Esophagus squamous epithelium (tissue), 5 donors: Measurements from ENCODE around the gene C2CD4C. TPM values are rescaled to one million over a fixed set of nuclear protein-coding genes. Genes with fewer than 3 reads are reported as not detected.
"Not testable (repeated sequence)": the region's sequence is repeated elsewhere in the genome, so short reads cannot be mapped to it uniquely, and the experiment has no call there.

Source experiments
- DNase-seq: peaks from one replicate; lab custom pipeline; 2025; lab: John Stamatoyannopoulos, UW
- H3K27ac ChIP-seq, 4 donors: fragments of 200-600 bp; sonication (generic); one replicate each; pipeline ENCODE4 v1.5.1; 2016 to 2019; ENCODE audit warnings: mild to moderate bottlenecking in 1 of 4
- H3K27me3 ChIP-seq, 4 donors: fragments of 200-600 bp; sonication (generic); 1 replicate in 3 of 4; 2 replicates in 1 of 4; pipeline versions ENCODE4 v1.5.1 to v1.6.0; 2017 to 2021; ENCODE audit warnings: antibody characterized with exemption in 1 of 4
- H3K36me3 ChIP-seq, 3 donors: fragments of 200-600 bp; sonication (generic); one replicate each; pipeline ENCODE4 v1.5.1; 2016 to 2019
- H3K4me1 ChIP-seq, 3 donors: fragments of 200-600 bp; sonication (generic); one replicate each; pipeline ENCODE4 v1.5.1; 2017 to 2019
- H3K4me3 ChIP-seq, 4 donors: fragments of 200-600 bp; sonication (generic); 1 replicate in 3 of 4; 2 replicates in 1 of 4; pipeline ENCODE4 v1.5.1; 2016 to 2019; ENCODE audit warnings: mild to moderate bottlenecking in 2 of 4, moderate library complexity in 1 of 4
- H3K9me3 ChIP-seq, 3 donors: fragments of 200-600 bp; sonication (generic); one replicate each; pipeline ENCODE4 v1.5.1; 2016 to 2019
- POLR2A ChIP-seq, 4 donors: fragments of 450-650 bp; IDR thresholded peaks; one replicate each; pipeline ENCODE4 v1.6.1; 2017; ENCODE audit warnings: antibody characterized with exemption in 4 of 4, mild to moderate bottlenecking in 4 of 4, moderate library complexity in 3 of 4
- WGBS, 2 donors: methylation state at CpG; one replicate each; pipeline ENCODE4 v1.1.5; 2018; 5-methylcytosine and 5-hydroxymethylcytosine counted together
- intact Hi-C: fragments of 100-400 bp; cut with DNase I; formaldehyde crosslinking; loops from one replicate; pipeline ENCODE4 v1.15.0; 2022
- total RNA-seq, 4 donors: library from RNA; depleted of rRNA; stranded (reverse); fragments of >200 nt; gene quantifications; one replicate each; pipeline ENCODE4 v1.1.0, GENCODE V29; 2016
- TF ChIP-seq, protein P1 (sequence below), 6 experiments: fragments of 450-650 bp in 4 of 6; fragments of 200-600 bp in 2 of 6; sonication (generic) in 2 of 6; IDR thresholded peaks; one replicate each; pipeline ENCODE4 v1.5.1; 2016 to 2019; ENCODE audit warnings: antibody characterized with exemption in 6 of 6, mild to moderate bottlenecking in 4 of 6, moderate library complexity in 4 of 6
- donor health status: DM: yes; HTN: yes; CAD: no.

Gene C2CD4C
- total RNA-seq, 4 donors from 2014 or later = 0.15 to 1.1 (median 0.45) TPM

DNA sequence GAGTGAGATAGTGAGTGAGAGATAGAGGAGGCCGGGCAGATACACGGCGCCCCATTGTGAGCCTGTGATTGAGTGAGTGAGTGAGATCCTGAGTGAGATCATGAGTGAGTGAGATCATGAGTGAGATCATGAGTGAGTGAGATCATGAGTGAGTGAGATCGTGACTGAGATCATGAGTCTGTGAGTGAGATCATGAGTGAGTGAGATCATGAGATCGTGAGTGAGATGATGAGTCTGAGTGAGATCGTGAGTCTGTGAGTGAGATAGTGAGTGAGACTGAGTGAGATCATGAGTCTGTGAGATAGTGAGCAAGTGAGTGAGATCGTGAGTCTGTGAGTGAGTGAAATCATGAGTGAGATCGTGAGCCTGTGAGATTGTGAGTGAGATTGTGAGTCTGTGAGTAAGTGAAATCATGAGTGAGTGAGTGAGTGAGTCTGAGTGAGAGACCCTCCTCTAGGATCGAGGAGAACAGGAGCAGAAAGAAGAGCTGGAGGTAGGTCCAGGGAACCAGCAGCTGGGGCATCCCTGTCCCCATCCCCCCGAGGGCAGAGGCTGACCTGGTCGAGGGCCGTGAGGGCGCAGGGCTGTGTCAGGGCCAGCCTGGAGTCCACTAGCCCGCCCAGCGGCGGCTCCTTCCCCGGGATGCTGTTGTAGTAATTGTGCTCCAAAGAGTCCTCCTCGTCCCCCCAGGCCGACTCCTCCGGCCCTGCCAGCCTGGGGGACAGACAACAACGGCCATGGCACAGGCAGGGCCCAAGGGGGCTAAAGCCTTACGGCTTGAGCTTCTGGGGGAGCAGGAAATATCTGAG, 25.4 kb upstream of the C2CD4C start:
- intact Hi-C loops = no loop called here
- WGBS, 2 donors = 85 to 87% methylated on average over 10 to 13 of the region's 22 CpGs

DNA sequence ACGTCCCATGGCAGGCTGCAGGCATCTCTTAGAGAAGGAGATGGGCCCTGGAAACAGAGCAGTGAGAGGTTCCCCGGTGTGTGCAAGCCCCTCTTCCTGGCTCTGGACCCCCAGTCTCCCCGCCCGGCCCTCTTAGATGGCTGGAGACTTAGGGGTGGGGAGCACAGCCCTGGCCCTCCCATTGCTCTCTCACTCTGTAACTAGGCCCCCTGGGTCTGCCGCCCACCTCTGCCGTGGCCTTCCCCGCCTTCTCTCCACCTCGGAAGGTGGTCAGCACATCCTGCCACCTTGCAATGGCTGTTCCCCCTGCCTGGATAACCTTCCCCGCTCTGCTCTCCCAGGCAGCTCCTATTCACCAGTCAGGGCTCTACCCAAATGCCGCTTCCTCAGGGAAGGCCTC, 21.8 kb upstream of the C2CD4C start:
- H3K4me3 ChIP-seq = no peak overlapping the region
- no peaks in the 10 kb centered on the region for H3K9me3 ChIP-seq
- DNase-seq = no peak
- 96 to 98% methylated on average over 7 to 10 of the region's 10 CpGs for WGBS, 2 donors
- no peaks in the 10 kb centered on the region for H3K36me3 ChIP-seq
- no peak overlapping the region for H3K27ac ChIP-seq
- H3K27me3 ChIP-seq = peaks cover 0 to 7% (median 0%) of the 10 kb centered on the region in 4 donors
- intact Hi-C loops = no loop called here
- no peak for TF ChIP-seq POLR2A (IDR thresholded peaks at IDR 0.05)
- TF ChIP-seq, protein P1, sequence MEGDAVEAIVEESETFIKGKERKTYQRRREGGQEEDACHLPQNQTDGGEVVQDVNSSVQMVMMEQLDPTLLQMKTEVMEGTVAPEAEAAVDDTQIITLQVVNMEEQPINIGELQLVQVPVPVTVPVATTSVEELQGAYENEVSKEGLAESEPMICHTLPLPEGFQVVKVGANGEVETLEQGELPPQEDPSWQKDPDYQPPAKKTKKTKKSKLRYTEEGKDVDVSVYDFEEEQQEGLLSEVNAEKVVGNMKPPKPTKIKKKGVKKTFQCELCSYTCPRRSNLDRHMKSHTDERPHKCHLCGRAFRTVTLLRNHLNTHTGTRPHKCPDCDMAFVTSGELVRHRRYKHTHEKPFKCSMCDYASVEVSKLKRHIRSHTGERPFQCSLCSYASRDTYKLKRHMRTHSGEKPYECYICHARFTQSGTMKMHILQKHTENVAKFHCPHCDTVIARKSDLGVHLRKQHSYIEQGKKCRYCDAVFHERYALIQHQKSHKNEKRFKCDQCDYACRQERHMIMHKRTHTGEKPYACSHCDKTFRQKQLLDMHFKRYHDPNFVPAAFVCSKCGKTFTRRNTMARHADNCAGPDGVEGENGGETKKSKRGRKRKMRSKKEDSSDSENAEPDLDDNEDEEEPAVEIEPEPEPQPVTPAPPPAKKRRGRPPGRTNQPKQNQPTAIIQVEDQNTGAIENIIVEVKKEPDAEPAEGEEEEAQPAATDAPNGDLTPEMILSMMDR (IDR thresholded peaks at IDR 0.05) = no peak
- H3K4me1 ChIP-seq = no peaks in the 10 kb centered on the region

More for the DNA sequence above, 25.4 kb upstream of the C2CD4C start:
- no peak overlapping the region for H3K4me3 ChIP-seq
- no peak overlapping the region for H3K27ac ChIP-seq
- no peaks in the 10 kb centered on the region for H3K4me1 ChIP-seq
- TF ChIP-seq POLR2A (IDR thresholded peaks at IDR 0.05) = no peak
- TF ChIP-seq, protein P1 (IDR thresholded peaks at IDR 0.05) = no peak
- H3K27me3 ChIP-seq = peaks cover 0 to 34% (median 0%) of the 10 kb centered on the region in 4 donors
- no peak for DNase-seq
- H3K36me3 ChIP-seq = no peaks in the 10 kb centered on the region
- no peaks in the 10 kb centered on the region for H3K9me3 ChIP-seq

DNA sequence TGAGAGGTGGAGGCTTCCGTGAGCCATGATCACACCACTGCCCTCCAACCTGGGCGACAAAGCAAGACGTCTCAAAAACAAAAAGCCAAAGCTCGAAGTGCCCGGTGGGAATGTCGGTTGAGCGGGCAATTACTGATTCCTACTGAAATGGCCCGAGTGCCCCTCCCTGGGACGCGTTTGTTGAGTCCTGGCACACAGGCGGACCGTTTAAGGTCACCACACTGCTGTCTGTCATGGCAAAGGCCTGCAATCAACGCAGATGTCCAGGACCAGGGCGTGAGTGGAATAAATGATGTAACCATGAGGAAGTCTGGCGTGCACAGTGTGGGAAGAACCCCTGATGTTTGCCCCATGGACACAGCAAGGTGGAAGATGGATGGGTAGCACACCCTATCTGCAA, 19.2 kb upstream of the C2CD4C start:
- no peak overlapping the region for H3K4me3 ChIP-seq
- DNase-seq = no peak
- H3K4me1 ChIP-seq = no peaks in the 10 kb centered on the region
- 89 to 96% methylated on average over 10 to 13 of the region's 15 CpGs for WGBS, 2 donors
- H3K9me3 ChIP-seq = no peaks in the 10 kb centered on the region
- H3K36me3 ChIP-seq = no peaks in the 10 kb centered on the region
- peaks cover 0 to 14% (median 0%) of the 10 kb centered on the region in 4 donors for H3K27me3 ChIP-seq
- intact Hi-C loops = no loop called here
- no peak overlapping the region for H3K27ac ChIP-seq
- TF ChIP-seq, protein P1 (IDR thresholded peaks at IDR 0.05) = no peak
- TF ChIP-seq POLR2A (IDR thresholded peaks at IDR 0.05) = no peak

DNA sequence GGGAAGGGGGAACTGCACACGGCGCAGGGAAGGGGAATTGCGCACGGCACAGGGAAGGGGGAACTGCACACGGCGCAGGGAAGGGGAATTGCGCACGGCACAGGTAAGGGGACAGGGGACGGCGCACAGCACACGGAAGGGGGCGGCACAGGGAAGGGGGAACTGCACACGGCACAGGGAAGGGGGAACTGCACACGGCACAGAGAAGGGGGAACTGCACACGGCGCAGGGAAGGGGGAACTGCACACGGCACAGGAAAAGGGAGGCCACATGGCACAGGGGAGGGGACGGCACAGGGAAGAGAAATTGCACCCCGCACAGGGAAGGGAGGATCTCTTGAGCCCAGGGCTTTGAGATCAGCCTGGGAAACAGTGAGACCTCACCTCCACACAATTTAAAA, 18.7 kb upstream of the C2CD4C start:
- H3K4me1 ChIP-seq, DNase-seq, H3K36me3 ChIP-seq, H3K4me3 ChIP-seq, H3K9me3 ChIP-seq, intact Hi-C loops, H3K27ac ChIP-seq: not testable (repeated sequence)
- 74 to 75% methylated on average over 19 of the region's 19 CpGs for WGBS, 2 donors
- H3K27me3 ChIP-seq = peaks cover 0 to 14% (median 0%) of the 10 kb centered on the region in 4 donors

DNA sequence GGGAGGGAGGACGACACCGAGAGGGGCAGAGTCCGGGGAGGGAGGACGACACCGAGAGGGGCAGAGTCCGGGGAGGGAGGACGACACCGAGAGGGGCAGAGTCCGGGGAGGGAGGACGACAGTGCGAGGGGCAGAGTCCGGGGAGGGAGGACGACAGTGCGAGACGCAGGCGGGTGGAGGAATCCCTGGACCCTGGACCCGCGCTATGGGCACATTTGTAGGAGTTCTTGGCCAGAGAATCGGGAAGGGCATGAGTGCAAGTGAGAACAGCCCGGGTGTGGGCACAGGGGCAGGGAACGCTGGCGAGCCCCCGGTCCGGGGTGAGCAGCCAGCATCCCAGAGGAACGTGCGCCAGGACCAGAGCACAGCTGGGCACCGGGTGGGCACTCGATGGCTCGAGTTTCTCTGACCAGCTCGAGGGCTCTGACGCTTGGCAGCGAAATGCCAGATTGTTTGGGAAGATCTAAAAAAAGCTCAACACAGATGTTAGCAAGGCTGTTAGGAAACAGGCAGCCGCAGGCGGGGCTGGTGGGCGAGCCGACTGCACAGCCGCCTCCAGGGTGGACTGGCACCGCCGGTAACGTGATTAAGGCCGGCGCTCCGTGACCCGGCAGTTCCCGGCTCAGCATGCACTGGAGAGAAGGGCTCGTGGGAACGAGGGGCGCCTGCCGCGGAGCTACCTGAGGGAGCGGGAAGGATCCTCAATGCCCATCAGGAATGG, 17.9 kb upstream of the C2CD4C start:
- no peak for TF ChIP-seq POLR2A (IDR thresholded peaks at IDR 0.05)
- TF ChIP-seq, protein P1 (IDR thresholded peaks at IDR 0.05) = no peak
- Histone ChIP-seq H3K9me3 (no peaks in the 10 kb centered on the region), H3K4me3 (no peak overlapping the region), H3K27ac (no peak overlapping the region), H3K4me1 (no peaks in the 10 kb centered on the region), H3K27me3 (peaks cover 0 to 14% (median 0%) of the 10 kb centered on the region in 4 donors), H3K36me3 (no peaks in the 10 kb centered on the region)
- intact Hi-C loops = no loop called here
- WGBS, 2 donors = 71 to 72% methylated on average over 33 to 39 of the region's 51 CpGs
- DNase-seq = no peak
